Thyroid gland (tissue), 4 donors: ENCODE results near the gene MAP7.

Source experiments
- POLR2A ChIP-seq, 2 donors: fragments of 450-650 bp; IDR thresholded peaks; one replicate each; pipeline ENCODE4 v1.6.1; 2017; ENCODE audit warnings: antibody characterized with exemption in 2 of 2, mild to moderate bottlenecking in 2 of 2, moderate library complexity in 1 of 2
- TF ChIP-seq, protein P1 (sequence below), 6 experiments: fragments of 200-600 bp in 3 of 6; fragments of 450-650 bp in 3 of 6; sonication (generic) in 3 of 6; IDR thresholded peaks; one replicate each; pipeline ENCODE4 v1.5.1; 2016 to 2019; ENCODE audit warnings: antibody characterized with exemption in 6 of 6, mild to moderate bottlenecking in 2 of 6, inconsistent platforms in 1 of 6, moderate library complexity in 1 of 6

DNA sequence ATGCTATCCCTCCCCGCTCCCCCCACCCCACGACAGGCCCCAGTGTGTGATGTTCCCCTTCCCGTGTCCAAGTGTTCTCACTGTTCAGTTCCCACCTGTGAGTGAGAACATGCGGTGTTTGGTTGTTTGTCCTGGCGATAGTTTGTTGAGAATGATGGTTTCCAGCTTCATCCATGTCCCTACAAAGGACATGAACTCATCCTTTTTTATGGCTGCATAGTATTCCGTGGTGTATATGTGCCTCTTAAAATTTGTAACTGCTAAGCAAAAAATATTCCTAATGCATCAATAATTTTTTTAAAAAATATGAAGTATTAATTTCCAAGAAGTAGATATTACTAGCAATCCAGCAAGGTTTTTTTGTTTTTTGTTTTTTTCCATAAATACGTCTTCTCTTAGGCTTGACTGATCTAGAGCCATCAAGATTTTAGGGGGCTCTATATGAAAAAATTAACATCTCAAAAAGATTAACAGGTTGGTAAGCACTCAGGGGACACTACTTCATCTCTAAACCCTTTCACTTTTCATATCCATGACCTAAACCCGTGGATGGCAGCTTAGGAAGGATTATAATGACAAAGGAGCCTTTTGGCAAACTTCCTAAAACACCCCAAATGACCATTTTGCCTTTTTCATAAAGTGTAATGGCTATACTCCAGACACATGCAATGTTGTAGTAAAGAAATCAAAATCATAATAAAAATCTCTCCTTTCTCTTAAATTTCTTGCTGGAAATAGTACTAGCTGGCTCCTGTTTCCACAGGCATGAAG, 14.2 kb downstream of the MAP7 start:
- TF ChIP-seq, protein P1, sequence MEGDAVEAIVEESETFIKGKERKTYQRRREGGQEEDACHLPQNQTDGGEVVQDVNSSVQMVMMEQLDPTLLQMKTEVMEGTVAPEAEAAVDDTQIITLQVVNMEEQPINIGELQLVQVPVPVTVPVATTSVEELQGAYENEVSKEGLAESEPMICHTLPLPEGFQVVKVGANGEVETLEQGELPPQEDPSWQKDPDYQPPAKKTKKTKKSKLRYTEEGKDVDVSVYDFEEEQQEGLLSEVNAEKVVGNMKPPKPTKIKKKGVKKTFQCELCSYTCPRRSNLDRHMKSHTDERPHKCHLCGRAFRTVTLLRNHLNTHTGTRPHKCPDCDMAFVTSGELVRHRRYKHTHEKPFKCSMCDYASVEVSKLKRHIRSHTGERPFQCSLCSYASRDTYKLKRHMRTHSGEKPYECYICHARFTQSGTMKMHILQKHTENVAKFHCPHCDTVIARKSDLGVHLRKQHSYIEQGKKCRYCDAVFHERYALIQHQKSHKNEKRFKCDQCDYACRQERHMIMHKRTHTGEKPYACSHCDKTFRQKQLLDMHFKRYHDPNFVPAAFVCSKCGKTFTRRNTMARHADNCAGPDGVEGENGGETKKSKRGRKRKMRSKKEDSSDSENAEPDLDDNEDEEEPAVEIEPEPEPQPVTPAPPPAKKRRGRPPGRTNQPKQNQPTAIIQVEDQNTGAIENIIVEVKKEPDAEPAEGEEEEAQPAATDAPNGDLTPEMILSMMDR (IDR thresholded peaks at IDR 0.05): no peak
- TF ChIP-seq POLR2A (IDR thresholded peaks at IDR 0.05): no peak
